ENCODE results near the gene PRCP.
A peak's percentile ranks its signal among the peaks of the same experiment; 100 is the strongest.
"Not testable (repeated sequence)": the region's sequence is repeated elsewhere in the genome, so short reads cannot be mapped to it uniquely, and the experiment has no call there.

PRCP gene

DNA sequence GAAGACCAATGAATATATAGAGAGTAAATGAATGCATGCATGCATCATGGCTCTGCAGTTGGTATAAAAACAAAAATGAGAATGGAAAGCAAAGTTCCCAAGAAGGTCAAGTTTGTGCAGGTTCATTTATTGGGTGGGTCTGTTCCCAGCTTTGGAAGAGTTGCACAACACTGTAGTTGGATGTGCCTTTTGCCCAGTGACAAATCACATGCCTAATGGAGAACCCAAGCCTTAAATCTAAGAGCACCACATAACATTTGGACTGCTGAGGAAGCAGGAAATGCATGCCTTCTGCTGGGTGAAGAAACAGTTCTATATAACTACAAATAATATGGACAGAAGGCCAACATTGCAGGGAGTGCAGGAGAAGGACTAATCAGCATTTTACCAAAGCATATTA is 30.6 kb downstream of the PRCP start:
- DNase-seq: no peak

GRCh38 chr11:82867495-82868082 is 32.6 kb downstream of the PRCP start:
- peak; percentile 31 for DNase-seq

DNA sequence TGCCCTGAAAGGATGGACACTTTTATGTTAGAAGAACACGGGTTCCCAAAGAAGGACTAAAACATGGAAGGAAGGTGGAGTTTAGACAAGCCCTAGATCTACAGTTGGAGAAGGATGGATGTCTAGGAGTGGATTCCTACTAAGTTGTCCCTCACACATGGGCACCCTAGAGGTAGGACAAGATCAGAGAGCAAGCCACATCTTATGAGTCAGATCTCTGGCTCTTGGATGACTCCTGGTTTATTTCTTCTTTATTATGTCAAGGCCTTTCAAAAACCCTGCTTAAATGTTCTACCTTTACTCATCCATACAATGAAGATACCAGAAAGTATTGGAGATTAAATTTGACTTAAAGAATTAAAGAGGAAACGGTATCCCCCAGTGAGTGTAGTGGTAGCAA is 34.4 kb downstream of the PRCP start:
- no peak for DNase-seq

DNA sequence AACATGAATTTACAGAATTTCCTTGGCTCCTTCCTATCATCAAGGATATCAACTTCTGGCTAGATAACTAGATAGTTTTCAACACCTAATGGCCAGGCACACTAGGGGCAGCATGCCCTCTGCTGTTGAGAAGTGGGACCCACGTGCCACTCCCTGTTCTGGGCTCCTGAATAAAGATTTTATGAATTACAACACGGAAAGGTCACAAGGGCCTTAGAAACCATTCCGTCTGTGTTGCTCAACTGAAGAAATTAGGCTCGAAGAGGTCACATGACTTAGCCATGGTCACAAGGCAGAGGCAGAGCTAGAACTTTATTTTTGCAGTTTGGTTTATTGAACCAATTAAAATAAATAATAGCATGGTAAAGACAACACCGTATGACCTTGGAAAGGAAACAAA is 36.0 kb downstream of the PRCP start:
- peak; percentile 0 for DNase-seq

DNA sequence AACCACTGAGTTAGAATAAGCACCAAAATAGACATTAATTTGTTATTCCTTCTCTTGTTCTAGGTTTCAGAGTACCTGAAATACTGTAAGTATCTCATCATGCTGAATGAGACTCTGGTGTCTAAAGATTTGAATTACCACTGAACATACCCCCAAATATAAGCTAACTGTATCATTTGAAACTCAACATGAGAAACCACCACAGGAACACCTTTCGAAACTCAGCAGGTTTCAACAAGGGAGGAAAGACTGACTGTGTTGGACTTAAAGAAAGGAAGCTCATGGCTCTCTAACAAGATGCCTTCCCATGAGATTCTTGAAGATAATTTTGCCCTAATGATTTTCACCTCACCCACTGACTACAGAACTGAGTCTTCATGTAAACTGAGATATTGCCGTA is 37.0 kb downstream of the PRCP start:
- no peak for DNase-seq

DNA sequence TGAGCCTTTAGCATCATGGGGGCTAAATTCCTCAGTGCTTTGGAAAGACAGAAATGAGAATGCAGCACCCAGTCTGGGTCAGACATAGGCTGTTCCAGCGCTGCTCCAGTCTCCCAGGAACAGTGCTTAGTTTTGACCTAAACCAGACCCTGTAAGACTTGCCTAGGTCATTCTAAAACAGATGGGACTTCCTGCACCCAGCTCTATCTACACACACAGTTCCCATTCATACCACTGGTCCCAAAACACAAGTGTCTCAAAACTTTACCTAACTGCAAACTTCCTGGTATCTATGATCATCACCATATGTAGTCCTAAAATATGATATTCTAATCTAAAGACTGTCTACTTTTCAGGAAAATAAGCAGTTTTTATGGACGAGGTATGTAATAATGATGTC is 37.9 kb downstream of the PRCP start:
- no peak for DNase-seq

- DNase-seq: no peak
Measured at GRCh38 chr11:82859750-82860149, 40.5 kb downstream of the PRCP start.

DNA sequence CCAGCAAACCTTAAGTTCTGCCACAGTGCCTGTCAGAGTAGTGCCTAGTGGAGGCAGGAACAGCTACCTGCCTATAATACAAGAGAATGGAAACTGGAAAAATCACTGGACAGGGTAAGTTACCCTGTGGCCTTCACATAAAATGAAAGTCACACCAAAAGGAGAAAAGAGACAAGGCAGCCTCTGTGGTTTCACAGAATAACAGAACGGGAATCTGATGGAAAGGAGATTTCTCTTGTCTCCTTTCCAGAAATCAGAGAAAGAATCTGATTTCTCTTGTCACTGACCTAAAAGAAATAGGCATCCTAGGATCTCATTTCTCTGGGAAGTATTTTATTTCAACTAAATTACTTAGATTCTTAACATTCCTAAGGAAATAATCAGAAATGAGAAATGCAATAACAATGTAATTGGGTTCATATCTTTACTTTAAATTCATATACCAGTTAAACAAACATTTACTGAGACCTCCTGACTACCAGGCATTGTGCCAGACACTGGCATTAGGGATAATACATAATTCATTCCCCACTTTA is 41.6 kb downstream of the PRCP start:
- no peak for DNase-seq

GRCh38 chr11:82858133-82858532 is 42.1 kb downstream of the PRCP start:
- DNase-seq: no peak

- no peak for DNase-seq
Measured at GRCh38 chr11:82857145-82857544, 43.1 kb downstream of the PRCP start.

GRCh38 chr11:82855616-82856015 is 44.6 kb downstream of the PRCP start:
- DNase-seq: no peak

GRCh38 chr11:82854916-82855315 is 45.3 kb downstream of the PRCP start:
- DNase-seq: not testable (repeated sequence)

- DNase-seq: no peak
Measured at GRCh38 chr11:82854242-82854641, 46.0 kb downstream of the PRCP start.

DNA sequence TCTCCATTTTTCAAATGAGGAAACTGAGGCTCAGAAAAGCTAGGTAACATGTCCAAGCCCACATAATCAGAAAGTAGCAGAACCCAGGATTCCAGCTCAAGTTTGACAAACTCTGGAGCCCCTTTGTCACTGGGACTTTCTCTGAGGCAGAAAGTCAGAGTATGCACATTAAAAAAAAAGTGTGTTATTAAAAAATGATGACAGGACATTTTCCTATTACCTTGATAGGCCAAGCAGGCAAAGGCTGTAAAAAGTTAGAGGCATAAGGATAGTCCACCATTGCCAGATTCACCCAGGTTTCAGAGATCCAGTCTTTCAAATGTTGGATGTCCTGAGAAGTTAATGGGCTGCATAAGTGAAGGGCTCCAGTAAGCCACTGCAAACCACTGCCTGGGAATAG is 51.4 kb downstream of the PRCP start:
- DNase-seq: no peak

DNA sequence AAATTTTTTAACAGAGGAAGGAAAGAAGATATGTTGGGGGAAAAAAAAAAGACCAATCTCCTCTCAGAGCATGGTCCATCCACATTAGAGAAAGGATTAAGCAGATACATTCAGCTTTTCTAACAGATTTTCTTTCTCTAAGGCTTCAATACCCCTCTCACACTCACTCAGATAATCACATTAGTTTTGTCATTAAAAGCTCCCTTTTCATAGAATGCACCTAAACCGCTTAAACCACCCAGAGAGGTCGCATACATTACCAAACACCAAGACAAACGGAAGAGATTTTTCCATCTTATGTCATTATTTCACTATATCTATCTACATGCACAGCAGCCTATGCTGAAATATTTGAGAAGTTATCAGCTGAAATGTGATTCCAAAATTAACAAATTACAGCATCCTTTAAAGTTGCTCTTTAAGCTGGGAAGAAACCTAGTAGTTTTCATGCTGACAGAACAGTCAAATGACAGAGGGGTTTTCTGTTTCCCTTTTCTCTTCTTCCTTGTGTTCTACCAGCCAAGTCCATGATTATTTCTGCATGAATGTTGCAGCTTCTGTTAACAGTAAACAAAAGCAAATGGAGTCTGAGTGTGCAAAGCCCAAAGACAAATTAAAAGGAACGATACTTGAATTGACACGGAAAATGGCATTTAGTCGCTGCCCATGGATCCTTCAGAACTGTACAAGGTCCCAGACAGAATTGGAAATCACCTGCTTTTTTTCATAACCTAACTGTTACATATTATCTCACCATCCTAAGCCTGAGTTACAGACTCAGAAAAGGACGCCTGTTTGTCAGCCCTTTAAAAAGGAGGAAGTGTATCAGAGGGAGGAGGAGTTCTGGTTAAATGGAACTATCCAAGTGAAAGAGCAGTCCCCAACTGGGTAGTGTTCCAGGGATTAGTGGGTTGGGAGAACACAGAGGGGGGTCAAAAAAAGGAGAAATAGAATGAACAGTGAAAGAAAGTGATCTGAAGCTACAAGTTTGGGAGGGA is 54.6 kb downstream of the PRCP start:
- no peak for DNase-seq

DNA sequence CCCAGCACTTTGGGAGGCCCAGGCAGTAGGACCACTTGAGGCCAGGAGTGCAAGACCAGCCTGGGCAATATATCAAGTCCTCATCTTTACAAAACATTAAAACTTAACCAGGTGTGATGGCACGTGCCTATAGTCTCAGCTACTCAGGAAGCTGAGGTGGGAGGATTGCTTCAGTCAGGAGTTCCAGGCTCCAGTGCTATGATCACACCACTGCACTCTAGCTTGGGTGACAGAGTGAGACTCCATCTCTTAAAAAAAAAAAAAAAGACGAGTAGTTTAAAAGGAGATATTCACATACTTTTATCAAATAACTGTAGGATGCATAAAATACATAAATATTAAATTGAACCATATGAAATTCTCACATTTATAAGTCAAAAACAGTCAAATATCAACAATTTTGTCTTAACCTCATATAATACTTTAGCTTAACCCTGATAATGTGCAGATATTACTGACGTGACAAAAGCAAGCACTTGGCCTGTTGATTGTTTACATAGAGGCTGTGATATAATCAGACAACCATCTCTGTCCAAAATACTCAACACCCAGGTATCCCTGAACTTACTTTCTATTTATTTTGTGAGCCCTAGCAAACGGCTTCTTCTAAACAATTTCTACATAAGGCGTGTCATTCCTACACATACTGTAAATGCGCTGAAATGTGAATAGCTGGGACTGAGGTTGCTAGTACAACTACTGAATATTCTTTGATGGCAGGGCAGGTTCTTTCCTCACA is 57.0 kb downstream of the PRCP start:
- no peak for DNase-seq

GRCh38 chr11:82842019-82842418 is 58.2 kb downstream of the PRCP start:
- DNase-seq: no peak

DNA sequence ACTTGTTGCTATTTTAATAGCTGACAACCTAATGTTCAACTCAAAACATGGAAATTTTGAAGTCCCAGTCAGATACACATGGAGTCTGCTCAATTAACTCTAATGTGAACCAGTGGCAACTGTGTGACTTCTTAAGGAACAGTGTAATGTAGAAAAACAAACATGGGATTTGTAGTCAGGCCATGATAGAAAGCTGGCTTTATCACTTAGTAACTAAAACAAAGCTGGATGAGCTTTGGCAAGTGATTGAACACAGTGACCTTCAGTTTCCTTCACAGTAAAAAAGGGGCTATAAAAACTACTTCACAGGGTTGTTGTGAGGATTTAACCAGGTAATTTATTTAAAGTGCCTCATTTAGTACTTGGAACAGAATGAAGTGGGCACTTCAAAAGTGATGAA is 62.6 kb downstream of the PRCP start:
- DNase-seq: peak; percentile 10

GRCh38 chr11:82832983-82833382 is 67.2 kb downstream of the PRCP start:
- no peak for DNase-seq

- DNase-seq: no peak
Measured at GRCh38 chr11:82831364-82831763, 68.9 kb downstream of the PRCP start.

- DNase-seq: no peak
Measured at GRCh38 chr11:82830746-82831145, 69.5 kb downstream of the PRCP start.

DNA sequence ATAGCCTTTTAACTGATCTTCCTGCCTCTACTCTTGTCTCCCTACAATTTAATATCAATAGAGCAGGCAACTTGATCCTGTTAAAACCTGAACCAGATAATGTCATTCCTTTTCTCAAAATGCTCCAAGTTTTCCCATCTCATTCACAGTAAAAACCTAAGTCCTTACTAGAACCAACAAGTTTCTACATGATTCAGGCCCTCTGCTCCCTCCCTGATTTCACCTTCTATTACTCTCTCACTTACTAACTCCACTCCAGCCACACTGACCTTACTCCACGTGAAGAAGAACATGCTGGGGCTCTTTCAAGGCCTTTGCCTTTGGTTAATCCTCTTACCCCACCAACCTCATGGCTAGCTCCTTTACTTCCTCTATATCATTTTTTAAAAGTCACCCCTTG is 71.1 kb downstream of the PRCP start:
- DNase-seq: no peak

- no peak for DNase-seq
Measured at GRCh38 chr11:82828472-82828871, 71.8 kb downstream of the PRCP start.
